Large intestine (tissue), 12 donors: ENCODE data around the gene GEMIN2. TPM values are rescaled to one million over a fixed set of nuclear protein-coding genes. Genes with fewer than 3 reads are reported as not detected.
"Not testable (repeated sequence)": the region's sequence is repeated elsewhere in the genome, so short reads cannot be mapped to it uniquely, and the experiment has no call there.

ENCODE experiments used
- DNase-seq, 2 donors: peaks; one replicate each; pipeline versions ENCODE4 v3.0.0 to v3.0.0-alpha.2; 2013
- H3K27ac ChIP-seq: one replicate; pipeline ENCODE4 v1.5.1; 2013; ENCODE audit warnings: low read length
- H3K27me3 ChIP-seq: 2 replicates; pipeline ENCODE4 v1.6.1; 2013; ENCODE audit warnings: low read length; ENCODE audit not compliant: control insufficient read depth, insufficient read depth
- H3K36me3 ChIP-seq: 2 replicates; pipeline ENCODE4 v1.6.1; 2013; ENCODE audit warnings: low read length; ENCODE audit not compliant: control insufficient read depth, insufficient read depth
- H3K4me1 ChIP-seq: one replicate; pipeline ENCODE4 v1.6.1; 2013; ENCODE audit warnings: low read length; ENCODE audit not compliant: control insufficient read depth, insufficient read depth
- H3K4me3 ChIP-seq: one replicate; pipeline ENCODE4 v1.5.1; 2013; ENCODE audit warnings: low read length
- H3K9me3 ChIP-seq: one replicate; pipeline ENCODE4 v1.6.1; 2013; ENCODE audit warnings: mild to moderate bottlenecking, low read depth, low read length, moderate library complexity; ENCODE audit not compliant: control insufficient read depth
- WGBS: methylation state at CpG from one replicate; pipeline ENCODE4 v1.1.5; 2013; ENCODE audit warnings: low lambda C conversion rate; ENCODE audit not compliant: insufficient coverage; 5-methylcytosine and 5-hydroxymethylcytosine counted together
- long read RNA-seq, 11 donors: transcript quantifications; one replicate each; lab custom pipeline, GENCODE V29; 2026
- polyA plus RNA-seq: library from polyadenylated mRNA; unstranded; fragments of 120-200 nt; gene quantifications from one replicate; pipeline ENCODE4 v1.2.1, GENCODE V29; 2013

Gene GEMIN2
- 12.7 TPM for polyA plus RNA-seq
- long read RNA-seq, donor 1, partial matches to known transcripts = 0 of 2 reads
- long read RNA-seq, donor 1, other reads (novel, unspliced or antisense) = 0 of 2 reads
- long read RNA-seq, donor 2, partial matches to known transcripts = 0 of 9 reads
- long read RNA-seq, donor 2, other reads (novel, unspliced or antisense) = 0 of 9 reads
- long read RNA-seq, donor 3 = 0 reads
- long read RNA-seq, donor 4, partial matches to known transcripts = 0 of 2 reads
- long read RNA-seq, donor 4, other reads (novel, unspliced or antisense) = 0 of 2 reads
- long read RNA-seq, donor 5, transcript GEMIN2-202 (10 exons, 1,420 nt) = major isoform, 6 of 6 reads
- long read RNA-seq, donor 5, partial matches to known transcripts = 0 of 6 reads
- long read RNA-seq, donor 5, other reads (novel, unspliced or antisense) = 0 of 6 reads
- long read RNA-seq, donor 6, partial matches to known transcripts = 0 of 4 reads
- long read RNA-seq, donor 6, other reads (novel, unspliced or antisense) = 0 of 4 reads
- long read RNA-seq, donor 7, partial matches to known transcripts = 0 of 4 reads
- long read RNA-seq, donor 7, other reads (novel, unspliced or antisense) = 0 of 4 reads
- long read RNA-seq, donor 8, transcript GEMIN2-202 (10 exons, 1,420 nt) = major isoform, 10 of 13 reads
- long read RNA-seq, donor 8, partial matches to known transcripts = 0 of 13 reads
- long read RNA-seq, donor 8, other reads (novel, unspliced or antisense) = 0 of 13 reads
- long read RNA-seq, donor 9, transcript GEMIN2-202 (10 exons, 1,420 nt) = major isoform, 8 of 19 reads
- long read RNA-seq, donor 9, partial matches to known transcripts = 0 of 19 reads
- long read RNA-seq, donor 9, other reads (novel, unspliced or antisense) = 7 of 19 reads
- long read RNA-seq, donor 10, partial matches to known transcripts = 0 of 5 reads
- long read RNA-seq, donor 10, other reads (novel, unspliced or antisense) = 0 of 5 reads
- long read RNA-seq, donor 11, partial matches to known transcripts = 0 of 5 reads
- long read RNA-seq, donor 11, other reads (novel, unspliced or antisense) = 0 of 5 reads

GRCh38 chr14:39114073-39114838, at the start of gene GEMIN2:
Gene GEMIN2 (plus strand): TSS chr14:39114323. CDS start chr14:39114339, 16 bp downstream.
- H3K36me3 ChIP-seq = peaks cover 10% of the 10 kb centered on the region
- 0% methylated on average over 1 of the region's 40 CpGs for WGBS
- DNase-seq = peak; percentile 92 to 95
- no peaks in the 10 kb centered on the region for H3K27me3 ChIP-seq
- H3K27ac ChIP-seq = peak within 1 kb of the TSS; percentile 58
- peak within 1 kb of the TSS; percentile 68 for H3K4me3 ChIP-seq
- H3K9me3 ChIP-seq = no peaks in the 10 kb centered on the region
- H3K4me1 ChIP-seq = peaks cover 5% of the 10 kb centered on the region

GRCh38 chr14:39069169-39069805, 44.8 kb upstream of the GEMIN2 start:
- peak overlapping the region; percentile 49 for H3K27ac ChIP-seq
- peak; percentile 62 to 81 for DNase-seq
- H3K9me3 ChIP-seq, H3K27me3 ChIP-seq, H3K4me3 ChIP-seq, H3K4me1 ChIP-seq: not testable (repeated sequence)
- peaks cover 55% of the 10 kb centered on the region for H3K36me3 ChIP-seq
- 43% methylated on average over 3 of the region's 7 CpGs for WGBS

GRCh38 chr14:39069923-39070322, 44.2 kb upstream of the GEMIN2 start:
- WGBS = 100% methylated on average over 5 of the region's 5 CpGs

GRCh38 chr14:39071096-39071495, 43.0 kb upstream of the GEMIN2 start:
- peaks cover 49% of the 10 kb centered on the region for H3K36me3 ChIP-seq
- H3K9me3 ChIP-seq = no peaks in the 10 kb centered on the region
- H3K27ac ChIP-seq = no peak overlapping the region
- no peak for DNase-seq
- H3K4me3 ChIP-seq = no peak overlapping the region
- H3K27me3 ChIP-seq = no peaks in the 10 kb centered on the region
- H3K4me1 ChIP-seq = no peaks in the 10 kb centered on the region
- no CpG with 5 or more reads among the region's 2 CpGs for WGBS

More at GRCh38 chr14:39069923-39070322, 44.2 kb upstream of the GEMIN2 start:
- H3K36me3 ChIP-seq = peaks cover 53% of the 10 kb centered on the region
- no peak for DNase-seq
- H3K27ac ChIP-seq = peak overlapping the region; percentile 49
- H3K27me3 ChIP-seq = no peaks in the 10 kb centered on the region
- no peaks in the 10 kb centered on the region for H3K9me3 ChIP-seq
- H3K4me1 ChIP-seq = no peaks in the 10 kb centered on the region
- H3K4me3 ChIP-seq = no peak overlapping the region

GRCh38 chr14:39080886-39081285, 33.2 kb upstream of the GEMIN2 start:
- Histone ChIP-seq H3K4me3 (no peak overlapping the region), H3K9me3 (no peaks in the 10 kb centered on the region), H3K27ac (no peak overlapping the region), H3K27me3 (no peaks in the 10 kb centered on the region), H3K36me3 (peaks cover 61% of the 10 kb centered on the region), H3K4me1 (no peaks in the 10 kb centered on the region)
- DNase-seq = no peak
- no CpG with 5 or more reads among the region's 1 CpG for WGBS

- Histone ChIP-seq H3K27ac (no peak overlapping the region), H3K4me3 (no peak overlapping the region), H3K4me1 (no peaks in the 10 kb centered on the region), H3K36me3 (peaks cover 57% of the 10 kb centered on the region), H3K9me3 (no peaks in the 10 kb centered on the region), H3K27me3 (no peaks in the 10 kb centered on the region)
- WGBS = no CpG with 5 or more reads among the region's 5 CpGs
- no peak for DNase-seq
These were observed 31.0 kb upstream of the GEMIN2 start for GRCh38 chr14:39083127-39083526.

- H3K27me3 ChIP-seq = no peaks in the 10 kb centered on the region
- DNase-seq = no peak
- no CpG with 5 or more reads among the region's 7 CpGs for WGBS
- no peaks in the 10 kb centered on the region for H3K9me3 ChIP-seq
- H3K36me3 ChIP-seq = peaks cover 66% of the 10 kb centered on the region
- no peak overlapping the region for H3K27ac ChIP-seq
- peaks cover 3% of the 10 kb centered on the region for H3K4me1 ChIP-seq
- no peak overlapping the region for H3K4me3 ChIP-seq
These were observed 28.2 kb upstream of the GEMIN2 start for GRCh38 chr14:39085933-39086332.

GRCh38 chr14:39087493-39087892, 26.6 kb upstream of the GEMIN2 start:
- H3K9me3 ChIP-seq = no peaks in the 10 kb centered on the region
- peaks cover 64% of the 10 kb centered on the region for H3K36me3 ChIP-seq
- WGBS = 100% methylated on average over 2 of the region's 2 CpGs
- H3K4me1 ChIP-seq = peaks cover 6% of the 10 kb centered on the region
- H3K4me3 ChIP-seq = no peak overlapping the region
- H3K27me3 ChIP-seq = no peaks in the 10 kb centered on the region
- H3K27ac ChIP-seq = no peak overlapping the region
- no peak for DNase-seq

GRCh38 chr14:39090548-39091111, 23.5 kb upstream of the GEMIN2 start:
- Histone ChIP-seq H3K27me3 (no peaks in the 10 kb centered on the region), H3K9me3 (no peaks in the 10 kb centered on the region), H3K27ac (no peak overlapping the region), H3K4me3 (no peak overlapping the region), H3K36me3 (peaks cover 65% of the 10 kb centered on the region), H3K4me1 (peaks cover 6% of the 10 kb centered on the region)
- 100% methylated on average over 1 of the region's 4 CpGs for whole genome bisulfite sequencing
- peak in 1 of 2 donors; percentile 51 for DNase-seq
